A673 (cell line): ENCODE data around the gene RAB11FIP3.

Source experiments
- CTCF ChIP-seq: fragments of 300-800, 200-600 bp; sonication (generic); conservative IDR thresholded peaks from 2 replicates; pipeline ENCODE4 v1.5.1; 2017; ENCODE audit warnings: low read depth, mild to moderate bottlenecking, antibody characterized with exemption, low read length, moderate library complexity, mixed read lengths
- EZH2 ChIP-seq: fragments of 200-600 bp; sonication (generic); IDR thresholded peaks from 2 replicates; pipeline ENCODE4 v1.6.1; 2017; ENCODE audit warnings: borderline replicate concordance, low read depth, mild to moderate bottlenecking, mixed read lengths, antibody characterized with exemption, low read length; ENCODE audit not compliant: poor library complexity, severe bottlenecking

- TF ChIP-seq CTCF (no peak), EZH2 (no peak)
These were observed 32.4 kb downstream of the RAB11FIP3 start for GRCh38 chr16:457732-458400.
